ENCODE measurements around the gene RANBP3. TPM values are rescaled to one million over a fixed set of nuclear protein-coding genes. Genes with fewer than 3 reads are reported as not detected.
A peak's percentile ranks its signal among the peaks of the same experiment; 100 is the strongest.

RANBP3 gene
- total RNA-seq, 1 donor from 2014 or later, result 92.1 TPM

DNA sequence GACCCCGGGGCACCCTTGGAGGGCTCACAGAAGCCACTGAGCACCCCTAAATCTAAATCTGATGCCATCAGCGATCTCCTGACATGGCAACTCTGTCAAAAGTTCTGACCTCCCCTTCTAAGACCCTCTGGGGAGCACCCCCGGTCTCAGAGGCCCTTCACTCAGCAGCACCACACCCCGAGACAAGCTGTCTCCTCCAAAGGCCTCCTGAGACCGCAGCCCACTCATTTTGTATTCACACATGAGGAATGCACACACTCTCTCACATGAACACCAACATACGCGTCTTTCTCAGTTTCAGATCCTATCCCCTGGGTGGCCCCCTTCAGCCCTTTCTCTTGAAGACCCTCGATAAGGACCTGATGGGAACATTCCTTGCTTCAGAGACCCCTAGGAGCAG is 77.0 kb downstream of the RANBP3 start:
- Mint-ChIP-seq H3K4me1 (ENCODE audit: low read depth, unreplicated experiment) (peaks cover 8% of the 10 kb centered on the region), H3K36me3 (ENCODE audit: unreplicated experiment) (no peaks in the 10 kb centered on the region), H3K4me3 (ENCODE audit: unreplicated experiment) (peak overlapping the region; percentile 46), H3K27ac (ENCODE audit: unreplicated experiment) (peak overlapping the region; percentile 43), H3K27me3 (ENCODE audit: unreplicated experiment) (peaks cover 13% of the 10 kb centered on the region), H3K9me3 (ENCODE audit: unreplicated experiment) (peaks cover 10% of the 10 kb centered on the region)
- TF ChIP-seq, protein P1, sequence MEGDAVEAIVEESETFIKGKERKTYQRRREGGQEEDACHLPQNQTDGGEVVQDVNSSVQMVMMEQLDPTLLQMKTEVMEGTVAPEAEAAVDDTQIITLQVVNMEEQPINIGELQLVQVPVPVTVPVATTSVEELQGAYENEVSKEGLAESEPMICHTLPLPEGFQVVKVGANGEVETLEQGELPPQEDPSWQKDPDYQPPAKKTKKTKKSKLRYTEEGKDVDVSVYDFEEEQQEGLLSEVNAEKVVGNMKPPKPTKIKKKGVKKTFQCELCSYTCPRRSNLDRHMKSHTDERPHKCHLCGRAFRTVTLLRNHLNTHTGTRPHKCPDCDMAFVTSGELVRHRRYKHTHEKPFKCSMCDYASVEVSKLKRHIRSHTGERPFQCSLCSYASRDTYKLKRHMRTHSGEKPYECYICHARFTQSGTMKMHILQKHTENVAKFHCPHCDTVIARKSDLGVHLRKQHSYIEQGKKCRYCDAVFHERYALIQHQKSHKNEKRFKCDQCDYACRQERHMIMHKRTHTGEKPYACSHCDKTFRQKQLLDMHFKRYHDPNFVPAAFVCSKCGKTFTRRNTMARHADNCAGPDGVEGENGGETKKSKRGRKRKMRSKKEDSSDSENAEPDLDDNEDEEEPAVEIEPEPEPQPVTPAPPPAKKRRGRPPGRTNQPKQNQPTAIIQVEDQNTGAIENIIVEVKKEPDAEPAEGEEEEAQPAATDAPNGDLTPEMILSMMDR (IDR thresholded peaks at IDR 0.05; ENCODE audit: partially characterized antibody, unreplicated experiment), result no peak
- DNase-seq, result no peak

DNA sequence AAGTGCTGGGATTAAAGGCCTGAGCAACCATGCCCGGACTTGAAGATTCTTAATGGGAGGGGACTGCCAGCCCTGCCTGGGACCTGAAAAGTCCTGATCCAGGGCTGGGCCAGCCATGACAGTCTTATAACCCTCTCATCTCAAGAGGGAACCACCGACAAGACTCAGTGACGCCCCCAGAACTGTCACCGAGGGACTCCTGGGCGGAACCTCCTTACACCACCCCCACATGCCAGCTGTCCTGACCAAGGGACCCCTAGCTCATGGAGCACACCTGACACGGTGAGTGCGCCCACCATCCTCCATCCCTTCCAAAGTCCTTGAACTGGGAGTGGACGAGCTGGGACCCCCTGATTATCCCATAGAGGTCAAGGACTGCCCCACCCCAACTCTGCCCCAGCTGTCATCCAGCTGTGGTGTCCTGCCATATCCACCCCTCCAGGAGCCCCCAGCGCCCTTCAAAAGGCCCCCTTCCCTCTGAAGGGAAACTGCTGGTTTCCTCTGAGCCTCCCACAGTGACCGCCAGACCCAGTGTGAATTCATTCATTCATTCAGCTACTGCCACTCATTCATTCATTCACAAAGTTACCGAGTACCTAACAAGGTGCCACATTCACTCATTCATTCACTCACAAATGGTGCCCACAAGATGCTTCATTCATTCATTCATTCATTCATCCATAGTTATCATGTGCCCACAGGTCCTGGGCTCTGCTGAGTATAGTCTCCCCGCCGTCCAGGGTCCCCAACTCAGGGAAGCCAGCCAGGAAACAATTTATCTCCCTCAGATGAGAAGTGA is 78.0 kb downstream of the RANBP3 start:
- no peak overlapping the region for H3K27ac Mint-ChIP-seq (ENCODE audit: unreplicated experiment)
- no peaks in the 10 kb centered on the region for H3K36me3 Mint-ChIP-seq (ENCODE audit: unreplicated experiment)
- peaks cover 13% of the 10 kb centered on the region for H3K27me3 Mint-ChIP-seq (ENCODE audit: unreplicated experiment)
- no peak for DNase-seq
- peaks cover 10% of the 10 kb centered on the region for H3K9me3 Mint-ChIP-seq (ENCODE audit: unreplicated experiment)
- no peak overlapping the region for H3K4me3 Mint-ChIP-seq (ENCODE audit: unreplicated experiment)
- H3K4me1 Mint-ChIP-seq (ENCODE audit: low read depth, unreplicated experiment), result peaks cover 8% of the 10 kb centered on the region
- TF ChIP-seq, protein P1 (IDR thresholded peaks at IDR 0.05; ENCODE audit: partially characterized antibody, unreplicated experiment), result no peak

DNA sequence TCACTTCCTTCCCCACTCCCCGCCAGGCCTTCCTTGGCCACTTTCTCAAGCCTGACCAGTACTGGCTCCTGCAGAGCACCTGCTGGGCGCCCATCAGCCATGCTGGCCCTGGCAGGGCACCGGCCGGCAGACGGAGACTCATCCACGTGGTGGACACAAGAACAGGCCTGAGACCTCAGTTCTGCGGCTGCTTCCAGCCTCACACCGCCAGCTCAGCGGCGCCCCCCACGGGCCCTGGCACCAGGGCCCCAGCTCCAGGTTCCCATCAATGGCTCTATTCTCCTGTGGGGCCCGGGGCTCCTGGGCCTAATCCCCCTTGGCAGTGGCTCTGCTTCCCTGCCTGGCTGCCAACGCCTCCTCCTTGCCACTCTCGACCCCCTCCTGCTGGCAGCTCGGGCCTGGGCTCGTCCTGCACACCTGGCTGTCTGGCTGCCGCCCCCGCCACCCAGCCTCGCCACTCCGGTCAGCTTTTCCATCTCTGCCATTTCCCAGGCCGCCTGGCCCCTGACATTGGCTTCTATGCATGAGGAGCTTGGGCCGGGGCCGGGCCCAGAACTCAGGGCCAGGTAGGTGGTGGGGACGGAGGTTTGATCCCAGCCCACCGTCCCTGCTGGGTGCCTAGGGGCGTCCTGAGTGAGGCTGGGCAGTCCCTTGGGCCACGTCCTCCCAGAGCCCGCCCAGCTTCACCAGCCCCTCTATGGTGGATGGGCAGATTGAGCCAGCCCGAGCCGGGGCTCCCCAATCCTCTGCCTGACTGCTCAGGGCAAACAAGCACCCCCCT is 80.6 kb downstream of the RANBP3 start:
- H3K4me1 Mint-ChIP-seq (ENCODE audit: low read depth, unreplicated experiment), result peaks cover 6% of the 10 kb centered on the region
- H3K9me3 Mint-ChIP-seq (ENCODE audit: unreplicated experiment), result no peaks in the 10 kb centered on the region
- H3K4me3 Mint-ChIP-seq (ENCODE audit: unreplicated experiment), result no peak overlapping the region
- H3K27ac Mint-ChIP-seq (ENCODE audit: unreplicated experiment), result no peak overlapping the region
- H3K27me3 Mint-ChIP-seq (ENCODE audit: unreplicated experiment), result peaks cover 3% of the 10 kb centered on the region
- H3K36me3 Mint-ChIP-seq (ENCODE audit: unreplicated experiment), result no peaks in the 10 kb centered on the region
- TF ChIP-seq, protein P1 (IDR thresholded peaks at IDR 0.05; ENCODE audit: partially characterized antibody, unreplicated experiment), result no peak
- DNase-seq, result no peak

DNA sequence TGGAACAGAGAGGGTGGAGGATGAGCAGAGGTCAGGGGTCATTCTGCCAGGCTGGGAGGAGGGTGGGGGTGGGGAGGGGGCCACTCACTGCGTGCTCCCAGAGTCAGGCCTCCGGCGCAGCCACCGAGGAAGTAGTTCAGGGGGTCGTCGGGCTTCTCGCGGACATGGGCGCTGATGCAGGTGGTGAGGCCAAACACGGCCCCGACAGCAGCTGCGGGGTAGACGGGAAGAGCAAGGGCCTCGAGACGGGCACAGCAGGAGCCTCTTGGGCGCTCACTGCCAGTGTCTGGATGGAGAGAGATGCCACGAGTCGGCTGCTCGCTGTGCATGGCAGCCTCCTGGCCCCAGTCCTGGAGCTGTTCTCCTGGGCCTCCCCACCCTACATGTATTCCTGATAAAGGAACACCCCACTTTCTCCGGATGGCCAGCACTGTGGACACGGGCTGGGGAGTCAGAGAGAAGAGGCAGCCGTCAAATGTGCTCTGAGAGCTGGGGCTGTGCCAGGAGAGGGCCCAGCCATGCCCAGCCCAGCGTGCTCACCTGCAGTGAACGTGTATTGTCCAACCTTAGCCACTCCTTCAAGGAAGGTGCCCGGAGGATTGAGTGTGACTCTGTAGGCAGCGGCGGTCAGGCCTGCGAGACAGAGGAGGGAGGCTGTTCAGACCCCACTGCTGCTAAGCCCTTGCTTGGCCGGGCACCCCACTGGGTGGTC is 81.4 kb downstream of the RANBP3 start:
- no peak overlapping the region for H3K4me3 Mint-ChIP-seq (ENCODE audit: unreplicated experiment)
- TF ChIP-seq, protein P1 (IDR thresholded peaks at IDR 0.05; ENCODE audit: partially characterized antibody, unreplicated experiment), result no peak
- peaks cover 7% of the 10 kb centered on the region for H3K4me1 Mint-ChIP-seq (ENCODE audit: low read depth, unreplicated experiment)
- H3K27me3 Mint-ChIP-seq (ENCODE audit: unreplicated experiment), result peaks cover 6% of the 10 kb centered on the region
- H3K9me3 Mint-ChIP-seq (ENCODE audit: unreplicated experiment), result no peaks in the 10 kb centered on the region
- no peak overlapping the region for H3K27ac Mint-ChIP-seq (ENCODE audit: unreplicated experiment)
- no peak for DNase-seq
- H3K36me3 Mint-ChIP-seq (ENCODE audit: unreplicated experiment), result no peaks in the 10 kb centered on the region

All from glutamatergic neuron (in vitro differentiated cells).